IMR-90 (cell line): ENCODE results near the gene HMCN1. TPM values are rescaled to one million over a fixed set of nuclear protein-coding genes. Genes with fewer than 3 reads are reported as not detected.

Experiments
- ATAC-seq: fragments of 200-7000 bp; cut with Tn5 transposase; 2 replicates; pipeline ENCODE4 v1.9.1; 2020; ENCODE audit warnings: low read depth, mild to moderate bottlenecking, moderate library complexity
- BruUV-seq: library from RNA; stranded (reverse); fragments of 400-500 nt; replicated peaks from 2 replicates; lab custom pipeline; 2021; lab: Mats Ljungman, UMichigan
- CTCF ChIA-PET: fragments of 300-600 bp; formaldehyde crosslinking; extraction: SDS; loops from one replicate; lab custom pipeline; 2021; ENCODE audit warnings: antibody characterized with exemption; lab: Yijun Ruan, JAX
- POLR2A ChIA-PET: fragments of 300-600 bp; sonication (Branson Sonifier 250); formaldehyde crosslinking; loops from one replicate; lab custom pipeline; 2022; ENCODE audit warnings: antibody characterized with exemption; ENCODE audit not compliant: unreplicated experiment; lab: Charles Lee
- DNase-seq: peaks from one replicate; pipeline ENCODE4 v3.0.0; 2013
- H2AFZ ChIP-seq: replicated peaks from 2 replicates; pipeline ENCODE3; 2013; ENCODE audit warnings: low read length, mild to moderate bottlenecking; ENCODE audit not compliant: poor library complexity
- H2AK5ac ChIP-seq: 2 replicates; pipeline ENCODE4 v1.6.1; 2013; ENCODE audit warnings: low read depth, low read length, inconsistent platforms
- H2AK9ac ChIP-seq: replicated peaks from 2 replicates; pipeline ENCODE3; 2013; ENCODE audit warnings: mild to moderate bottlenecking, low read depth, low read length, moderate library complexity; ENCODE audit not compliant: poor library complexity
- H2BK120ac ChIP-seq: 2 replicates; pipeline ENCODE4 v1.6.1; 2013; ENCODE audit warnings: low read depth, low read length, inconsistent platforms
- H2BK15ac ChIP-seq: 3 replicates; pipeline ENCODE4 v1.6.1; 2013; ENCODE audit warnings: low read depth, low read length, inconsistent platforms
- H2BK20ac ChIP-seq: 2 replicates; pipeline ENCODE4 v1.6.1; 2013; ENCODE audit warnings: low read depth, mild to moderate bottlenecking, inconsistent platforms, low read length, moderate library complexity
- H2BK5ac ChIP-seq: 2 replicates; pipeline ENCODE4 v1.6.1; 2013; ENCODE audit warnings: mild to moderate bottlenecking, low read depth, low read length, inconsistent platforms; ENCODE audit not compliant: poor library complexity, severe bottlenecking
- H3K14ac ChIP-seq: replicated peaks from 2 replicates; pipeline ENCODE4 v1.6.1; 2013; ENCODE audit warnings: low read depth, low read length, inconsistent platforms
- H3K18ac ChIP-seq: 2 replicates; pipeline ENCODE4 v1.6.1; 2013; ENCODE audit warnings: low read depth, low read length, control low read depth
- H3K23ac ChIP-seq: 2 replicates; pipeline ENCODE4 v1.6.1; 2013; ENCODE audit warnings: low read depth, low read length, inconsistent platforms
- H3K27ac ChIP-seq: 2 replicates; pipeline ENCODE4 v1.5.1; 2013; ENCODE audit warnings: mild to moderate bottlenecking, control low read depth, low read length; ENCODE audit not compliant: insufficient read depth
- H3K27me3 ChIP-seq: 2 replicates; pipeline ENCODE4 v1.6.1; 2013; ENCODE audit warnings: low read length; ENCODE audit not compliant: control insufficient read depth, insufficient read depth
- H3K36me3 ChIP-seq: 2 replicates; pipeline ENCODE4 v1.6.1; 2013; ENCODE audit warnings: low read length, mixed read lengths; ENCODE audit not compliant: control insufficient read depth, insufficient read depth
- H3K4ac ChIP-seq: 2 replicates; pipeline ENCODE4 v1.6.1; 2013; ENCODE audit warnings: low read depth, low read length, inconsistent platforms
- H3K4me1 ChIP-seq: 2 replicates; pipeline ENCODE4 v1.6.1; 2013; ENCODE audit warnings: low read length, mixed read lengths; ENCODE audit not compliant: control insufficient read depth, insufficient read depth
- H3K4me2 ChIP-seq: 2 replicates; pipeline ENCODE4 v1.6.1; 2013; ENCODE audit warnings: low read depth, mild to moderate bottlenecking, control low read depth, low read length, moderate library complexity
- H3K4me3 ChIP-seq: 2 replicates; pipeline ENCODE4 v1.5.1; 2013; ENCODE audit warnings: low read depth, mild to moderate bottlenecking, control low read depth, low read length, moderate library complexity; ENCODE audit not compliant: insufficient read depth
- H3K56ac ChIP-seq: 2 replicates; pipeline ENCODE4 v1.6.1; 2013; ENCODE audit warnings: low read length, inconsistent platforms; ENCODE audit not compliant: insufficient read depth; ENCODE audit errors: extremely low read depth
- H3K79me1 ChIP-seq, 2 experiments: 2 replicates each; pipeline ENCODE4 v1.6.1; 2013; ENCODE audit warnings: low read length in 2 of 2, inconsistent platforms in 1 of 2, low read depth in 1 of 2
- H3K9ac ChIP-seq: 2 replicates; pipeline ENCODE4 v1.6.1; 2013; ENCODE audit warnings: low read depth, low read length, control low read depth
- H3K9me1 ChIP-seq: 2 replicates; pipeline ENCODE4 v1.6.1; 2013; ENCODE audit warnings: low read length, inconsistent platforms; ENCODE audit not compliant: insufficient read depth
- H3K9me3 ChIP-seq: 2 replicates; pipeline ENCODE4 v1.6.1; 2013; ENCODE audit warnings: low read length; ENCODE audit not compliant: control insufficient read depth, insufficient read depth
- H4K20me1 ChIP-seq: 2 replicates; pipeline ENCODE4 v1.6.1; 2013; ENCODE audit warnings: low read length, inconsistent platforms; ENCODE audit not compliant: insufficient read depth
- H4K5ac ChIP-seq: 2 replicates; pipeline ENCODE4 v1.6.1; 2013; ENCODE audit warnings: mild to moderate bottlenecking, low read depth, low read length, control low read depth
- H4K8ac ChIP-seq, 2 experiments: 2 replicates each; pipeline ENCODE4 v1.6.1; 2013; ENCODE audit warnings: low read depth in 2 of 2, low read length in 2 of 2, control low read depth in 1 of 2, inconsistent platforms in 1 of 2
- H4K91ac ChIP-seq: 2 replicates; pipeline ENCODE4 v1.6.1; 2013; ENCODE audit warnings: low read depth, low read length, inconsistent platforms; ENCODE audit not compliant: insufficient read depth
- BHLHE40 ChIP-seq: fragments of 150-350 bp; IDR thresholded peaks from 2 replicates; pipeline ENCODE4 v1.6.1; 2016; ENCODE audit warnings: mild to moderate bottlenecking, low read depth, low read length
- CEBPB ChIP-seq: IDR thresholded peaks from 2 replicates; pipeline ENCODE4 v1.6.1; 2012; ENCODE audit warnings: low read depth, low read length, improper control_type of control experiment
- CHD1 ChIP-seq: IDR thresholded peaks from 2 replicates; pipeline ENCODE4 v1.6.1; 2012; ENCODE audit warnings: low read depth, low read length, improper control_type of control experiment
- ELK1 ChIP-seq: fragments of 150-350 bp; IDR thresholded peaks from 2 replicates; pipeline ENCODE4 v1.6.1; 2016; ENCODE audit warnings: low read depth, mild to moderate bottlenecking, low read length, moderate library complexity, borderline replicate concordance
- FOS ChIP-seq: fragments of 150-350 bp; IDR thresholded peaks from 2 replicates; pipeline ENCODE4 v1.6.1; 2016; ENCODE audit warnings: low read depth, low read length
- MAFK ChIP-seq: IDR thresholded peaks from 2 replicates; pipeline ENCODE4 v1.6.1; 2012; ENCODE audit warnings: low read depth, low read length, improper control_type of control experiment
- MAZ ChIP-seq: IDR thresholded peaks from 2 replicates; pipeline ENCODE4 v1.6.1; 2012; ENCODE audit warnings: low read depth, mild to moderate bottlenecking, low read length, improper control_type of control experiment, moderate library complexity, borderline replicate concordance
- MXI1 ChIP-seq: IDR thresholded peaks from 2 replicates; pipeline ENCODE4 v1.6.1; 2012; ENCODE audit warnings: low read depth, mild to moderate bottlenecking, low read length, moderate library complexity, borderline replicate concordance
- NFE2L2 ChIP-seq: fragments of 150-350 bp; IDR thresholded peaks from 2 replicates; pipeline ENCODE4 v1.6.1; 2016; ENCODE audit warnings: low read depth, mild to moderate bottlenecking, low read length
- POLR2A ChIP-seq: IDR thresholded peaks from 2 replicates; pipeline ENCODE4 v1.6.1; 2012; ENCODE audit warnings: mild to moderate bottlenecking, low read depth, low read length
- RAD21 ChIP-seq: IDR thresholded peaks from 2 replicates; pipeline ENCODE4 v1.6.1; 2012; ENCODE audit warnings: low read length, improper control_type of control experiment
- RCOR1 ChIP-seq: IDR thresholded peaks from 2 replicates; pipeline ENCODE4 v1.6.1; 2012; ENCODE audit warnings: mild to moderate bottlenecking, low read length, improper control_type of control experiment; ENCODE audit not compliant: insufficient replicate concordance
- RFX5 ChIP-seq: IDR thresholded peaks from 2 replicates; pipeline ENCODE4 v1.8.0; 2012; ENCODE audit warnings: low read depth, mild to moderate bottlenecking, low read length, moderate library complexity
- SMC3 ChIP-seq: fragments of 150-350 bp; IDR thresholded peaks from 2 replicates; pipeline ENCODE4 v1.6.1; 2016; ENCODE audit warnings: low read depth, mild to moderate bottlenecking, antibody characterized with exemption, low read length, moderate library complexity
- USF2 ChIP-seq: fragments of 150-350 bp; IDR thresholded peaks from 2 replicates; pipeline ENCODE4 v1.6.1; 2017; ENCODE audit warnings: mild to moderate bottlenecking, antibody characterized with exemption, low read length, low read depth
- dilution Hi-C: fragments of 300-500 bp; cut with HindIII; formaldehyde crosslinking; loops from one replicate; pipeline ENCODE4 v1.14.3; 2018; ENCODE audit warnings: low sequenced_read_pairs; ENCODE audit not compliant: unreplicated experiment
- in situ Hi-C: fragments of 300-500 bp; cut with MboI; formaldehyde crosslinking; loops from 3 replicates; pipeline ENCODE4 v1.14.3; 2019; ENCODE audit warnings: low sequenced_read_pairs, inconsistent platforms, mixed read lengths
- intact Hi-C: fragments of 100-400 bp; cut with micrococcal nuclease; formaldehyde crosslinking; loops from 2 replicates; pipeline ENCODE4 v1.10.0; 2022
- polyA plus RNA-seq, 3 experiments: library from polyadenylated mRNA; depleted of rRNA; stranded (reverse); fragments of >200 nt; gene quantifications; 2 replicates each; pipeline ENCODE4 v1.2.3, GENCODE V29; 2012; ENCODE audit warnings: low replicate concordance in 1 of 3
- total RNA-seq: library from RNA; depleted of rRNA; stranded (reverse); fragments of >200 nt; gene quantifications from 2 replicates; pipeline ENCODE4 v1.2.3, GENCODE V29; 2012

Gene HMCN1
- total and polyA plus RNA-seq, 2 of the 4 experiments (the other 2 are of a cell fraction): 6.1 to 11.7 TPM

GRCh38 chr1:185880330-185880729, 146.1 kb downstream of the HMCN1 start:
- Histone ChIP-seq H2BK15ac (no peak overlapping the region), H3K9ac (no peak overlapping the region), H3K4me2 (no peak overlapping the region), H4K5ac (no peak overlapping the region), H3K23ac (no peak overlapping the region), H2BK120ac (no peak overlapping the region), H3K27ac (no peak overlapping the region), H3K9me3 (no peaks in the 10 kb centered on the region), H3K79me1 (no peaks in the 10 kb centered on the region), H2BK20ac (no peak overlapping the region), H3K4me3 (no peak overlapping the region), H3K56ac (no peak overlapping the region), H4K8ac (no peak overlapping the region), H2AFZ (no peak overlapping the region), H2AK9ac (no peak overlapping the region), H2BK5ac (no peak overlapping the region), H3K36me3 (no peaks in the 10 kb centered on the region), H3K18ac (no peak overlapping the region), H3K14ac (no peak overlapping the region), H3K9me1 (no peaks in the 10 kb centered on the region), H4K20me1 (no peaks in the 10 kb centered on the region), H3K4me1 (no peaks in the 10 kb centered on the region), H4K91ac (no peak overlapping the region), H3K27me3 (no peaks in the 10 kb centered on the region), H2AK5ac (no peak overlapping the region), H3K4ac (no peak overlapping the region)
- ChIA-PET POLR2A (no interaction called here), CTCF (no interaction called here)
- TF ChIP-seq POLR2A (no peak), MAZ (no peak), CHD1 (no peak), RFX5 (no peak), ELK1 (no peak), NFE2L2 (no peak), CEBPB (no peak), BHLHE40 (no peak), RAD21 (no peak), RCOR1 (no peak), MAFK (no peak), MXI1 (no peak), USF2 (no peak), FOS (no peak), SMC3 (no peak)
- no peak for ATAC-seq
- intact Hi-C loops (loop anchor here (5.0 kb wide), 1 partner anchor 107 kb away; no protein-coding TSS in a partner anchor), dilution Hi-C loops (no loop called here), in situ Hi-C loops (no loop called here)
- DNase-seq: no peak
- BruUV-seq: no TSS peak
